Measurements from ENCODE around the gene OLIG1.

Gene OLIG1

DNA sequence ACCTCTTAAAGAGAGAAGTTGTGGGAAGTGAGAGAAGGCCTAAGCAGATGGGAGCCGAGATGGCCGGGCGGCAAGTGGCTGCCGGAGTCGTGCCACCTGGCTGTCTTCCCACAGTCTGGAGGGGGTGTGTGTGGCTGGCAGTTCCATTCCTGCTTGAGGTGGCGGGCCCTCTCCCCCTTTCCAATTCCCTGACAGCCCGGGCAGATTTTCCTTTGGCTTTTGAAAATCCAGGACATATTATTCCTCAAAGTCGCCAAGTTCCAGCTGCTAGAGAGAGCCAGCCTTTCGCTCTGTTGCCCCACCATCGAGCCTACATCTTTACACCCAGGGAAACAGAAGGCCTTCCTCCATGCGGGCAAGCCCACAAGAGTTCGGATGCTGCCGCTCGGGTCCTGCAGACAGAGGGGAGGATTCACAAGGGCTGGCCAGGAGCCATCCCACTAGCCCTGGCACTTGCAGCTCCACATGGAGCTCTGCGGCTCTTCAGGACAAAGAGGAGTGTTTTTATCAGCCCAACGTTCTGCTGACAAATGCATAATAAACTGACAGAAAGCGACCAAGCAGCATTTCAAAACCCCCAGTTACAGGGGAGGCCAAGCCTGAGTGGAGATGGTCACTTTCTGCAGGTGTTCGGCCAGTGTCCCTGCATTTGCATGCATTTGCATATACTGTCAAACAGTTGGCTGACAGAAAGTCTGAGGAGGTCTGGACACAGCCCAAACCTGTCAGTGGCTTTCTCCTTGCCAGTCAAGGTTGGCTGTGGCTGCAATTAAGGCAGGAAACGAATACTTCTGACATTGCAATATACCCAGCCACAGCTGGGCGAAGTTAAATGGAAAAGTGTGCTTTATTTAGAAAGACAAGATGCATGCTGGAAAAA is 45.9 kb downstream of the OLIG1 start:
- Histone ChIP-seq H3K27ac (ENCODE audit: low read depth, low read length, severe bottlenecking) (no peak overlapping the region), H3K4me1 (ENCODE audit: control insufficient read depth, insufficient read depth, low read length, poor library complexity, severe bottlenecking) (no peaks in the 10 kb centered on the region), H3K36me3 (ENCODE audit: control insufficient read depth, insufficient read depth, low read length) (no peaks in the 10 kb centered on the region), H3K9me3 (ENCODE audit: control insufficient read depth, low read length) (no peaks in the 10 kb centered on the region), H3K4me3 (ENCODE audit: extremely low read depth, insufficient read depth, low read length, poor library complexity, severe bottlenecking) (no peak overlapping the region)
- 85 to 89% methylated on average over 14 to 17 of the region's 20 CpGs for WGBS, 2 experiments (ENCODE audit: insufficient coverage in 2 of 2)

DNA sequence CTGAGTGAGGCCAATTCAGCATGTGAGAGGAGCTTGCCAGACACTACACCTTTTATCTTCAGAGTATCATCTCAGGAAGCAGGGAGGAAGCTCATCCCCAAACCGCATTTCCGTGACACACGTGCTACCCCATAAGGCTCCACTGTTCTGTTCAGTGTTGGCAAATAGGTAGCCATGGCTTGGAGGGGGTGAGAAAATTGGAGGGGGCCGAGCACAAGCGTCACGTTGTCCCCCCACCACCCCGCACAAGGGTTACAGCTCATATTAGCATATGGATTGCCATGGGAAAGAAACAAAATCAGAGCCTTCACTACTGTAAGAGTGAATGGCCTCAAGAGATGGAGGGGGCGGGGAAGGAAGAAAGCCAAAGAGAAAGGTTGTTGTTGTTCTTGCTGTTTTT is 46.7 kb downstream of the OLIG1 start:
- Histone ChIP-seq H3K9me3 (ENCODE audit: control insufficient read depth, low read length) (no peaks in the 10 kb centered on the region), H3K4me3 (ENCODE audit: extremely low read depth, insufficient read depth, low read length, poor library complexity, severe bottlenecking) (no peak overlapping the region), H3K36me3 (ENCODE audit: control insufficient read depth, insufficient read depth, low read length) (no peaks in the 10 kb centered on the region), H3K4me1 (ENCODE audit: control insufficient read depth, insufficient read depth, low read length, poor library complexity, severe bottlenecking) (no peaks in the 10 kb centered on the region), H3K27ac (ENCODE audit: low read depth, low read length, severe bottlenecking) (peak overlapping the region; percentile 16)
- WGBS, 2 experiments (ENCODE audit: insufficient coverage in 2 of 2): 68 to 69% methylated on average over 4 to 6 of the region's 8 CpGs

DNA sequence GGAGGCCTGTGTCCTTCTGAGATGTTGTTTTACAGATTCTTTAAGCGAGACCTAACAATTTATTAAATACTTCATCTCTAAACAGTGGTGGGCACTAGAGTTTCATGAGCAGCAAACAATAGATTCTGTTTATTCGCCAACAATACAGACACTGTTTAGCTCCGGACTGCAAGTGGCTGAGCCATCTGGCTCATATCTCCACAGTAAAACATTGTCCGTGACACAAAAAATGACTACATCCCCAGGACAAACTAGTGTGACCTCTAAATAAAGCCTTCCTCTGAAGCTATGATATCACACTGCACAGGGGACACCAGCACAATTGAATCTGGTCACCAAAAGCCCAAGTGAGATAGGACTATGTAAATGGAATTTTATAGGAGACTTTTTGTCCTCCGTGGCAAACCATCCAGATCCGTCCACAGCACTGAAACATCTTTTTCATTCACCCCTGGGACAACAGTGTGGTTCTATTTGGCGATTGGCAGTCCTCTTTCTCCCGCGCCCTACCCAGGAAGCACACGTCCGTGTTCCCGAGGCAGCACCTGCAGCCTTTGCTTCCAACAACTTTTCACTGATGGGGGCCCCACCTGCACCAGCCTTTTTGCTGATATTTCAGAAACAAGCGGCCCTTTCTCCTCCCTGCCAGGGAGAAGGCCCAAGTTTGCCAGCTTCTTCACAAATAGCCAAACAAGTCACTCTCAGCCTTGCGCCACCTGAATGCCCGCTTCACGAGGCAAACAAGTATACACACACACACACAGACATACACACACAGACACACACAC is 47.4 kb downstream of the OLIG1 start:
- no peaks in the 10 kb centered on the region for H3K36me3 ChIP-seq (ENCODE audit: control insufficient read depth, insufficient read depth, low read length)
- 85 to 91% methylated on average over 10 to 13 of the region's 16 CpGs for WGBS, 2 experiments (ENCODE audit: insufficient coverage in 2 of 2)
- no peaks in the 10 kb centered on the region for H3K9me3 ChIP-seq (ENCODE audit: control insufficient read depth, low read length)
- H3K27ac ChIP-seq (ENCODE audit: low read depth, low read length, severe bottlenecking): peak overlapping the region; percentile 16
- H3K4me3 ChIP-seq (ENCODE audit: extremely low read depth, insufficient read depth, low read length, poor library complexity, severe bottlenecking): no peak overlapping the region
- H3K4me1 ChIP-seq (ENCODE audit: control insufficient read depth, insufficient read depth, low read length, poor library complexity, severe bottlenecking): no peaks in the 10 kb centered on the region
